NCI-H146 (cell line): ENCODE measurements around the gene RGS3.
"Not testable (repeated sequence)": the region's sequence is repeated elsewhere in the genome, so short reads cannot be mapped to it uniquely, and the experiment has no call there.

Source experiments
- DNase-seq: peaks from one replicate; lab custom pipeline; 2025; lab: John Stamatoyannopoulos, UW

RGS3 gene

DNA sequence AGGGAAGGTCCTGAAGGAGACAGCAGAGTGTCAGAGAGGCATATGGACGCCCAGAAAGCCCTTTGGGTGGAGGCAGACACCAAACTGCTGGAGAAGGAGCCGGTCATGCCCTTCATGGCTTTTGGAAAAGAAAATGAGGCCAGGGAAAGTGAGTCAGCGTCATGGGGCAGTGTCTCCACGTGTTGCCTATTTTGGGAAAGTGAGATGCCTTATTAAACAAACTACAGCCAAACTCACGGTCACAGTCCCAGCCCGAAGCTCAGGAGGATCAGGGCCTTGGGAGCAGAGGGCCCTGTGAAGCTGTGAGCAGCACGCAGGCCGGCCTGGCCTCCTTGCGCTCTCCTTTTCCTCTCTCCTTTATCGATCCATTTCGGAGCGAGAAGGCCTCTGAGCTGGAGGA is 25.0 kb downstream of the RGS3 start:
- DNase-seq, result no peak

DNA sequence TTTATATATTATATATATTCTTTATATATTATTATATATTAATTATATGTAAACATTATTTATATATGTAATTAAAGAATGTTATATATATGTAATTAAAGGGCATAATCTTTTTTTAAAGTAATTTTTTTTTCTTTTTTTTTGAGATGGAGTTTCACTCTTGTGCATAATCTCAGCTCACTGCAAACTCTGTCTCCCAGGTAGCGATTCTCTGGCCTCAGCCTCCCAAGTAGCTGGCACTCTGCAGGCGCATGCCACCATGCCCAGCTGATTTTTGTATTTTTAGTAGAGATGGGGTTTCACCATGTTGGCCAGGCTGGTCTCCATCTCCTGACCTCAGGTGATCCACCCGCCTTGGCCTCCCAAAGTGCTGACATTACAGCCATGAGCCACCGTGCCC is 27.6 kb downstream of the RGS3 start:
- not testable (repeated sequence) for DNase-seq

DNA sequence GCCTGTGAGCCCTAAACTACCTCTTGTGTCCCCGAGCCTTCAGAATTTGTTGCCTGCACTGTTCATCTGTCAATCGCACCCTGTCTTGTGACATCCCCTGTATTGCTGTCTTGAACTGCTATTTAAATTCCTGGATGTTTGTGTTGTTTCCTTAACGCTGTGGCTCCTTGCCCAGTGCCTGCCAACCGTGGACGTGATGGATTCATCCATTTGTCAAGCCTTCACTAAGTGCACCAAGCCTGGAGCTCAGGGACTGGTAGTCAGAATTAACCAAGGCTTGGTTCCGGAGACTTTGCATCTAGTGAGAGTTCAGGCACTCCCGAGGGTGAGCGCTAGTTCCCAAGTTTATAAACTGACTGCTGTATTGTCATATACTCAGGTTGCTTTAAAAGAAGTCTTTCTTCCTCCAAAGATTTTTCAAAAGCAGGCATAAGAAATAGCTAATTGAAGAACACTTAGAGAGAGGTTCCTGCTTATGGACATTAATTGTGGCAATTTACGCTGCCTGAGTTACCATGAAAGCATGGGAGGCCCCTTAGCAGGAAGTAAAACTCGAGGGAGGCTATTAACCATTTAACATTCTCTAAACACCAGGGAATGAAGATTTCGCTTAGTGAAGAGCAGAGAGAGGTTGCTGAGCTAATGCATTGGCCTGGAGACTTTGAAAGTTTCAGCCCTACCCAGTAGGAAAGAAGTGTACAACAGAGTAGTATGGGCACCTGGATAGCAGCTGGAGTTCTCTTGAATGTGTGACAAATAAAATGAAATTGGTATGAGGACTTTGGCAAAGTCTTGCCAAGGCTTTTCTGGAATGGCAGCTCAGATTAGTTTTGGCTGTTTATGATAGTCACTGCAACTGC is 29.0 kb downstream of the RGS3 start:
- no peak for DNase-seq

DNA sequence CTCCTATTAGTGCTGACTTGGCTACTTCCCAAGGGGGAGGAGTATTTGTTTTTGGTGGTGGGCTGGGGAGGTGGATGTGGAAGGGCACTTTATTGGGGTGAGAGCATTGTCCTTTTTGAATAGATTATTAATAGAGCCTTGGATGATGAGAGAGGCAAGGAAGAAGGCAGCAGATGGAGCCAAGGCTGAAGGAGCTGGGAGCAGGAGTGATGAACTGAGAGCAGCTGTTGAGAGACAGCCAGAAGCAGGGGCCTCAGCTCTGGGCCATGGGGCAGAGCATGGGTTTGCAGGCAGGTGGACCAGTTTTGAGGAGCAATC is 29.6 kb downstream of the RGS3 start:
- no peak for DNase-seq

DNA sequence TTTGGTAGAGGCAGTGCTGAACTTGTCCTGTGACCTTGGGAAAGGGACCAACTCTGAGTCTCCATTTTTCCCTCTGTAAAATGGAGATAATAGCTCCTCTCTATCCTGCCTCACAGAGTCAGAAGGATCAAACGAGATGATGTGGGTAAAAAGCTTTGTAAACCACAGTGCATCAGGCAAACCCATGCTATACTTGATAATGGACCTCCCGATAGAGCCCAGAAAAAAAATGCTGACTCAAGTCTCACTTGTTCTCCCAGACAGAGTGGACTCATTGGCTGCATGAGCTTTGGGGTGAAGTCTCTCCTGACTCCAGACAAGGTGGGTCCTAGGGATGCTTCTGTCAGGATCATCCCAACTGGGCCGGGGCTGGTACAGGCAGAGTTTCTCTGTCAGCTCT is 32.0 kb downstream of the RGS3 start:
- no peak for DNase-seq

DNA sequence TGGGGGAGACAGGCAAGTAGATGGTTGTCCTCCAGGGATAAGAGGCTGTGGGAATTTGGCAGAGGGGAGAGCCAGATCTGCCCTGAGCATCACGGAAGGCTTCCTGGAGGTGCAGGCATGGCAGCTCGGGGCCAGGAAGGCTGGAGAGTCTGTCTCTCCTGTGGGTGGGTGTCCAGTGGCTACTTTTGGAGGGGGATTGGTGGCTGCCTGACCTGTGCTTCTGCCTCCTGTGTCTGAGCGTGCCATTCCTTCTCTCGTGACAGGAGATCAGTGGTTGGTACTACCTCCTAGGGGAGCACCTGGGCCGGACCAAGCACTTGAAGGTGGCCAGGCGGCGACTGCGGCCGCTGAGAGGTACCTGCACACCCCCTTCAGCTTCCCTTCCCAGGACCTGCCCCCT is 33.5 kb downstream of the RGS3 start:
- no peak for DNase-seq

DNA sequence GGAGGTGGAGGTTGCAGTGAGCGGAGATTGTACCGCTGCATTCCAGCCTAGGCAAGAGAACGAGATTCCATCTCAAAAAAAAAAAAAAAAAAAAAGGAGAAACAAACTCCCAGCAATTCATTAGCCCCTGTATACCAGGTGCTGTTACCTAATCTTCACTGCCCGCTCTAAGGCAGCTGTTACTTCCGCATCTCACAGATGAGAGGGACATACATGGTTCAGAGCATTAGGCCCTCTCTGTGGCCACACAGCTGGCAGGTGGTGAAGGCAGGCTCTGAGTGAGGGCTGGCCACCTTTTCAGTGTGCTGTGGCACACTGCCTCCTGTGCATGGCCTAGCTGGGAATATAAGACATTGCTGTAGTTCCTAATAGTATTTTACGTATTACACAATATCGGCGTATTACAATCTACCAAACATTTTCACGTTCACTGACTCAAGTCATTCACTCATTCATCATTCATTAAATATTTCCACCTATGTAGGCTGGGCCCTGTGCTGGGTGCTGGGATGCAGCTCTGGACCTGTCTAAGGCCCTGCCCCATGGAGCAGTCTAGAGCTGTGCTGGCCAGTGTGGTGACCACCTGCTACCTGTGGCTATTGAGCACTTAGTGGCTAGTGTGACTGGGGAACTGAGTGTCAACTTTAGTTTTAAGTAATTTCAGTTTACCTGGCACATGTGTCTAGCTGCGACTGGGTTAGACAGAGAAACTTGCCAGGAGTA is 35.8 kb downstream of the RGS3 start:
- no peak for DNase-seq

DNA sequence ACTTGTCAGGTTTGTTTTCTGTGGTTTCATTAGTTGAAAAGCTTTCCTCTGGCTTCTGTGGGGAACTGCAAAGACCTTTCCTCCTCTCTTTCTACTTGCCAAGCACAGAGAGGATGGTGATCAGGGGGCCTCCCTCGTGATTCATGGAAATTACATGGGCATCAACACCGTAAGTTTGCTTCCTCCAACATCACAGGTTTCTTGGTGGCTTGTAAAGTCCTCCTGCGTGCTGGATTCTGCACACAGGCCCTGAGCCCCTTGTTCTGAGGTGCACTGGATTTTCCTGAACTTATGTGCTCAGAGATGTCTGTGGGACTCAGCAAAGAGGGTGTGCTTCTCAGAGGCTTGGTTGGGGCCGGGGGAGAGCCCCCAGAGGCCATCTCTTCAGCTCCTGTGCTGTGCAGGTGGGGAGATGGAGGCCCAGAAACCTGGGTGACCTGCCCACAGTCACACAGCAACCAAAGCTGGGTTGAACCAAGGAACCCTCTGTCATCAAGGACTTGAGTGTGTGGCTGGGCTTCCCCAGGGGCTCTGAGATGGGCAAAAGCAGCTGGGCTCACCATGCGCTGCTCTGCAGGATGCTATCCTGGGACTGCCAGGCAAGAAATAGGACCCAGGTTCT is 36.5 kb downstream of the RGS3 start:
- DNase-seq, result no peak

DNA sequence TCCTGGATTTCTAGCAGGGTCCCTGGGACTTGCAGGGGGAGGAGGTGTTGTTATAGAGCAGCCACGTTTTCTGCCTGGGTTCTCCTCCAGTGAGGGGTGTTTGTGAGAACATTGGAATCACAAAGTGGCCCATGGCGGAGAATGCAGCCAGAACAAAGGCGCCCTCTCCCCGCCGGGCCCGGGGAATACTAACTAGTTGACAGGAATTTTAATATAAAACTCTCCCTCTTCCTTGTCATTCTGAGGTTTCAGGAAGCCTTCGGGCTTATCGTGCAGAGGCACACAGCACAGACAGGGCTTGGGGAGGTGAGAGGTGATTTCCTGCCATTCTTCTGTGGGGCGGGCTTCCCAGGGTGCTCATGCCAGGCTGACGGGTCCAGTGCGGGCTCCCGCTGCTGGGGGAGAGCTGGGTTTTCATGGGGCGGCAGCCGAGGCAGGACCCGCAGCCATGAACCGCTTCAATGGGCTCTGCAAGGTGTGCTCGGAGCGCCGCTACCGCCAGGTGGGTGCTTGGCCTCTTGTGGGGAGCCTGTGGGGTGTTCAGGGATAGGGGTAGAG is 37.7 kb downstream of the RGS3 start:
- DNase-seq, result no peak

DNA sequence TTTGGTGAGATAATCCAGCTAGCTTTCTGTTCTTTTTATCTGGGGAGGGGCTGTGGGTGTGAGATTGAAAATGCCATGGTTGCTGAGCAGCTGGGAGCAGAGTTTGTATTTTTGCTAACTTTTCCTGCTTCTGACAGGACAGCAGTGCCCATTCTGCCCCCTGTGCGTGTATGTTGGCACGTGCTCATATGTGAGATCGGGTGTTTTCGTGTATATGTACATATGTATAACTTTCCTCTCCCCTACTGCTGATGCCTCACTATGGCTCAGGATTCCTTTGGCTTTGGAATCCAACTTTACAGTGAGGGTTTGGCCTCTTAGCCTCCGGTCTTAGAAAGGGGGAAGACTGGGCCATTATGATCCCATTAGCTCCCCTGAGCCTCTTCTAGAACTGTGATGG is 38.3 kb downstream of the RGS3 start:
- DNase-seq, result no peak

DNA sequence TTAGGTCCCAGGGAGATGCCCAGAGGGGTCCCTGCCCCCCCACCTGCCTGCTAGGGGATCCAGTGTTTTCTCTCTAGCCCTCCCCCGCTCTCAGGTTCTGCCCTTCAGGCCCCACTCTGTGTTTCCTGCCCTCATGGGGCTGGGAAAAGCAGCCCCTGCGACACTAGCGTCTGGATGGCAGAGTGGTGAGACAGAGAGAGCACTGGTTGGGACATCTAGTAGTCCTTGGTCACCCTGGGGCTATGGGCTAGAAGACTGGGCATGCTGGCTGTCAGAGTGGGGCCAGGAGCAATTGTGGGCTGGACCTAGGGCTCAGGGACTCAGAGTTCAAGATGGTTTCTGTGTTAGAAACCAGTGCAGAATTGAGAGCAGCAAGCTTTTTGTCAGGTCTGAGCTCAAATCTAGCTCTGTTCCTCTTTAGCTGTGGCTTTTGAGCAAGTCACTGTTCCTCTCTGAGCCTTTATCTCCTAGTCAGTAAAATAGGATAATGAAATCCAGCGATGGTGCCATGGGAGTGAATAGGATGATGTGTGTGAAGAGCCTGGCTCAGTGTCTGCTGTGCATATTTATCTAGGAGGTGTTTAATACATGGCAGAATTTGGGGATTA is 39.0 kb downstream of the RGS3 start:
- DNase-seq, result no peak

DNA sequence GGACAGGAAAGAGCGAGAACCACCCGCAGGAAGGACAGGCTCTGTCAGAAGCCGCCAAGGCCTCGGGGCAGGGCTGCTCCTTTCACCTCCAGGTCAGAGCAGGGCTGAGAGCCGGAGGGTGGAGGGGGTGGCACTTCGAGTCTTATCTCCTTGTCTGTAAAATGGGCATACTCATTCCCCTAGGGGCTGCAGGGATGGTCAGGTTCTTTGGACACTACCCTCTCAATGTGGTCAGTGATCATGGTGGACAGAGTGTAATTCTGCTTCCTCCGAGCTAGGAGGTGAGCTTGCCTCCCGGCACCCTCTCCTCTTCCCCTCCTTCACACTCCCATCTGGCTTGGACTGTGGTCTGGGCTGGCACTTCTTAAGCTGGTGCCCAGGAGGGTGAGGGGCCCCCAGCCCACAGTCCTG is 39.6 kb downstream of the RGS3 start:
- DNase-seq, result no peak

DNA sequence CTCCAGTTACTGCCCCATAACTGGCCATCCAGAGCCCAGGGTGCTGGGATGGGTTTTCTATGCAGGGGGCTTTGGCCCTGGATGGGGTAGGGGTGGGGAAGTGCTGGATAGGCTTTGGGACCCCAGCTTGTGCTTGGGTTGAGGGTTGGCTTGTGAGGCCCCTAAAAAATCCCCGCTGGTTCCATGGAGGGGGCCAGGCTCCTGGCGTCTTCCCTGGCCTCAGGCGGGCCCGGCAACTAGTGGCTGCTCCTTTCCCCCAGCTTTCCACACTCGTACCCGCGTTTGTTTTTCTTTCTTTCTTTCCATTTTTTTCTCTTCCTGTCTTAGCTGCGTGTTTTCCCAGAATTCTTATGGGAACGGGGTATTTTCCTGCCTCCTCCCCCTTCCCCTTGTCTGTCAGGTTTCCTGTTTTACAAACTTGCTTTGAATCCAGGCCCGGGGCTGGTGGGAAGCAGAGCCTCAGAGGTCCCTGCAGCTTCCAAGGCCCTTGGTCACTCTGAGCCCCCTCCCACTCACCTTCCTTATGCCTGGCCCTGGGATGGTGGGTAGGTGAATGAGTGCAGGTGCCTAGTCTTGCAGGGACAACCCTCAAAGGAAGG is 40.2 kb downstream of the RGS3 start:
- no peak for DNase-seq

DNA sequence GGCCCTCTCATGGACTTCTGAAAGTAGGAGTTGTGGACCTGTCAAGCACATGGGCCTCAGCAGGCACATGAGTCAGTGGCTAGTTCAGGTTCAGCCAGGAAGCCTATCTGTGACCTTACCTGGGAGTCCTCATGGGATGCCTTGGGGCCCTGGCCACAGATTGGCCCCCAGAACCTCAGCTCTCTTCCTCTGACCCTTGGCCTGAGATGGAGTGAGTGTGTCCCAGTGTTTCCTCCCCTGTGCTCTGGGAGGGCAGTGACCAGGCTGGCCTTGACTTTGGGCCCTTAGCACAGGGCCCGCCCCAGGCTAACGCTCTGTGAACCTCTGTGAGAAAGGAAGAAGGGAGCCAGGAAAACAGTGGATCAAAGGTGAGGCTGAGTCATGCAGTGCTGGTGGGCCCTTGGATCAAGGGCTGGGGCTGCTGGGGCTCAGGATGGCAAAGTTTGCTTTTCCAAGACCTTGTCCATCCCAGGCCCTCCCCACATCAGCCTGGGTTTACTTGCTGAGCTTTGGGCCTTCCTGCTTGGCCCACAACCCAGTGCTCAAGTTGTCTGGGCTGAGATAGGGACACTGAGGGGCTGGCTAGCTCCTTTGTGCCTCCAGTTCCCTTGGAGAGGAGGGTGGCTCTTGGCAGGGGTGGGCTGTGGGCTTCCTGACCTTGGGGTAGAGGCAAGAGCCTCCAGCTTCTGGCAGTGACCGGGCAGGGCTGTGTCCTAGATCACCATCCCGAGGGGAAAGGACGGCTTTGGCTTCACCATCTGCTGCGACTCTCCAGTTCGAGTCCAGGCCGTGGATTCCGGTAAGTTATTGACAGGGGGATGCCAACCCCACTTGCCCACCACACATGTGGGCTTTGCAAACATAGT is 41.4 kb downstream of the RGS3 start:
- DNase-seq, result no peak

DNA sequence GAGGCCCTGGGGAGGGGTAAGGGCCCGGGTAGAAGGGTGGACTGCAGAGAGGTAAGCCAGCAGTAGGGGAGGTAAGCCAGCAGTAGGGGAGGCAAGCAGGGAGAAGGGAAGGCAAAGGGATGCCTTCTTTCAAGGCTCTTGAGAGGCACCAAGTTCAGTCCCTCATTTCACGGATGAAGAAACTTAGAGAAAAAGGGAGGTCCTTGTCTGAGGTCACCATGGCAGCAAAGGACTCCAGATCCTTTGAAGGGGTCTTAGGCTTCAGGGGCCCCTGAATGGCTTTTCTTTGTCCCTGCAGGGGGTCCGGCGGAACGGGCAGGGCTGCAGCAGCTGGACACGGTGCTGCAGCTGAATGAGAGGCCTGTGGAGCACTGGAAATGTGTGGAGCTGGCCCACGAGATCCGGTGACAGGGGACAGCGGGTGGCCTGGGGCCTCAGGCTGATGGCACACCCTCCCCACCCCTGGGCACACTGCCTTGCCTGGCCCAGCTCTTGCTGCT is 42.6 kb downstream of the RGS3 start:
- DNase-seq, result no peak

DNA sequence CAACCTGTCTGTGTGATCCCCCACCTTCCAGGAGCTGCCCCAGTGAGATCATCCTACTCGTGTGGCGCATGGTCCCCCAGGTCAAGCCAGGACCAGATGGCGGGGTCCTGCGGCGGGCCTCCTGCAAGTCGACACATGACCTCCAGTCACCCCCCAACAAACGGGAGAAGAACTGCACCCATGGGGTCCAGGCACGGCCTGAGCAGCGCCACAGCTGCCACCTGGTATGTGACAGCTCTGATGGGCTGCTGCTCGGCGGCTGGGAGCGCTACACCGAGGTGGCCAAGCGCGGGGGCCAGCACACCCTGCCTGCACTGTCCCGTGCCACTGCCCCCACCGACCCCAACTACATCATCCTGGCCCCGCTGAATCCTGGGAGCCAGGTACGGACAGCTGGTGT is 43.7 kb downstream of the RGS3 start:
- DNase-seq, result no peak

DNA sequence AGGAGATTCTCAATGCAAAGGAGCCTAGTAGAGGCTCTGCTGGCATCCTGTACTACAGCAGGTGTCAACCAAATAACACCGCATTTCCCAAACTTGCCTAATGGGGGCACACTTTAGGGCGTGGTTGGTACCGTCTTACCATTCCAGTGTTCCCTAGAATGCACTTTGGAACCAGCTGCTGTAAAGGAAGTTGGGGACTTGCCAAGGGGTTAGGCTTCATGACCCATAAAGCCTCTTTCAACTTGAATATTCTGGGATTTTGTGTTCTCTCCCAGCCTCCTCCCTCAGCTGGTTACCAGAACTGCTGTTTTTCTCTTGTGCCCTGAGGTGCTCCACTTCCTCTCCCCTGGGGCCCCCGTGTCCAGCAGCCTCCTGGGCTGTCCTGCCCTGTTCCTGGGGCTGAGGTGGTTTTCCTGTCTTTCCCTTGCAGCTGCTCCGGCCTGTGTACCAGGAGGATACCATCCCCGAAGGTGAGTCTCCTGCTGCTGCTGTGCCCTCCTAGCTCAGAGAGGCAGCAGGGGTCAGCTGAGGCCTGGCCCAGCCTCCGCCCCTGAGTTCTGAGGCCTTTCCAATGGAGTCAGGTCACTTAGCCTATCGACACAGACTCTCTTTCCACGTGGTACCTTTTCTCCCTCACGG is 44.7 kb downstream of the RGS3 start:
- no peak for DNase-seq

DNA sequence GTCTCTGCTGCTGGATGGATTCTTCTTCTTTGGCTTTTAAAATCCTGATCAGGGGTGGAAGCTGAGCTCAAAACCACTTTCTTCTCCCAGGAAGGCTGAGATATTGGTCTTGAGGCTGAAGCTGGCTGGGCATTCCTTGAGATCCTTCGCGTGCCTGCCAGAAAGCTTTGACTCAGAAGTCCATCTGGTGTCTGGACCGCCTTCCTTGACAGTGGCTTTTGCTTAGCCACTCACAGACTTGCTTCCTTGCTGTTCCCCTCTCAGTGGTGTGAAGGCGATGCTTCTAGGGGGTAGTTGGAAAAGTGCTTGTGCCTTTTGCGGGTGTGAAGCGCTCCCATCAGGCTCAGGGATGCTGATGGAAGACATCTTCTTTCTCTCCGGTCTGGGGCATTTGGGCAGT is 45.9 kb downstream of the RGS3 start:
- DNase-seq, result no peak

DNA sequence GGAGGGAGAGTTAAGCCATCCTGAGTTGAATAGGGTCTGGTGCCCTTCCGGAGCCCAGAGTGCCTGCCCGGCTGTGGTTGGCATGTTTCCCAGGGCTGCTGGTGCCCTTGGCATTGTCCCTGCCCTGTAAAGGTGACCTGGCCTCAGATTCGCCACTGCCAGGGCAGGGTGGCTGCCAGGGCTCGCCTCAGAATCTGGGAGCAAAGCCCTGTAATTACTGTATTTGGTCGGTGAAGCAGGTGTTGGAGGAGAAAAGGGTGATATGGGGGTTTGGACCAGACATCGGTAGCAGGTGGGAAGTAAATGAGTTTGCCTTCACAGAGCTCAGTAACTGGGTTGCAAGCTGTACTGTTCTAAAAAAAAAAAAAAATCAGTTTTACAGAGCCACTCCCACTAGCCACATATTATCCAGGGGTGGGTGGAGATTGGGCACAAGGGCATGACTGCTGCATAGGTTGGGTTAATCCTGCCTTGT is 47.6 kb downstream of the RGS3 start:
- peak; percentile 62 for DNase-seq
